WTC11 (cell line): ENCODE measurements around the gene LATS1. TPM values are rescaled to one million over a fixed set of nuclear protein-coding genes. Genes with fewer than 3 reads are reported as not detected.

ENCODE experiments used
- ATAC-seq: fragments of 200-7000 bp; cut with Tn5 transposase; 2 replicates; pipeline ENCODE4 v1.10.0; 2021; ENCODE audit warnings: mild to moderate bottlenecking, moderate library complexity
- CTCF ChIA-PET: fragments of 300-600 bp; sonication (Branson Sonifier 250); formaldehyde crosslinking; loops from one replicate; lab custom pipeline; 2021; ENCODE audit warnings: antibody characterized with exemption; lab: Charles Lee
- POLR2A ChIA-PET: fragments of 350-600 bp; sonication (Branson Sonifier 250); formaldehyde crosslinking; loops from one replicate; lab custom pipeline; 2021; ENCODE audit warnings: antibody characterized with exemption; lab: Charles Lee
- DNase-seq: peaks from one replicate; pipeline ENCODE4 v3.0.0; 2021; ENCODE audit warnings: low spot score
- H3K27ac Mint-ChIP-seq: 2 replicates; pipeline ENCODE4 v1.8.0; 2021; ENCODE audit warnings: mixed read lengths
- H3K27me3 Mint-ChIP-seq: 2 replicates; pipeline ENCODE4 v1.8.0; 2021; ENCODE audit warnings: low read depth, mild to moderate bottlenecking, moderate library complexity, mixed read lengths
- H3K36me3 Mint-ChIP-seq: 2 replicates; pipeline ENCODE4 v1.8.0; 2021; ENCODE audit warnings: mixed read lengths
- H3K4me1 Mint-ChIP-seq: 2 replicates; pipeline ENCODE4 v1.8.0; 2022; ENCODE audit warnings: mixed read lengths
- H3K4me3 Mint-ChIP-seq: 2 replicates; pipeline ENCODE4 v1.8.0; 2021; ENCODE audit warnings: mild to moderate bottlenecking, moderate library complexity, mixed read lengths
- H3K9me3 Mint-ChIP-seq: 2 replicates; pipeline ENCODE4 v1.8.0; 2021; ENCODE audit warnings: mixed read lengths
- AFF4 ChIP-seq: sonication (generic); formaldehyde crosslinking; IDR thresholded peaks from 2 replicates; pipeline ENCODE4 v1.8.1; 2023; ENCODE audit warnings: mild to moderate bottlenecking, missing genetic modification reagents, borderline replicate concordance
- ATF1 ChIP-seq: sonication (generic); formaldehyde crosslinking; IDR thresholded peaks from 2 replicates; pipeline ENCODE4 v1.8.1; 2023; ENCODE audit warnings: mild to moderate bottlenecking, moderate library complexity, missing genetic modification reagents
- CBFB ChIP-seq: sonication (generic); formaldehyde crosslinking; IDR thresholded peaks from 2 replicates; pipeline ENCODE4 v1.8.1; 2022; ENCODE audit warnings: mild to moderate bottlenecking, low read depth, missing genetic modification reagents
- CREM ChIP-seq: sonication (generic); formaldehyde crosslinking; IDR thresholded peaks from 2 replicates; pipeline ENCODE4 v1.8.1; 2022; ENCODE audit warnings: mild to moderate bottlenecking, missing genetic modification reagents, moderate library complexity
- FOXP1 ChIP-seq: sonication (generic); formaldehyde crosslinking; IDR thresholded peaks from 2 replicates; pipeline ENCODE4 v1.8.0; 2022; ENCODE audit warnings: missing genetic modification reagents, mild to moderate bottlenecking, moderate library complexity, borderline replicate concordance
- GRHL2 ChIP-seq: fragments of 250-450 bp; sonication (Bioruptor Pico); IDR thresholded peaks from 2 replicates; pipeline ENCODE4 v1.8.0; 2022; ENCODE audit warnings: mild to moderate bottlenecking, moderate library complexity; ENCODE audit not compliant: insufficient replicate concordance, severe bottlenecking
- NR1H2 ChIP-seq: sonication (generic); formaldehyde crosslinking; IDR thresholded peaks from 2 replicates; pipeline ENCODE4 v1.9.0; 2021; ENCODE audit warnings: mild to moderate bottlenecking, moderate library complexity, missing genetic modification reagents
- RORB ChIP-seq: fragments of 250-450 bp; sonication (Bioruptor Pico); IDR thresholded peaks from 2 replicates; pipeline ENCODE4 v1.9.0; 2021; ENCODE audit warnings: mild to moderate bottlenecking
- SMAD4 ChIP-seq: sonication (generic); formaldehyde crosslinking; IDR thresholded peaks from 2 replicates; pipeline ENCODE4 v1.8.0; 2022; ENCODE audit warnings: mild to moderate bottlenecking, missing genetic modification reagents
- ZNF138 ChIP-seq: sonication (generic); formaldehyde crosslinking; conservative IDR thresholded peaks from 2 replicates; pipeline ENCODE4 v1.8.1; 2022; ENCODE audit warnings: mild to moderate bottlenecking, moderate library complexity, missing genetic modification reagents
- ZNF232 ChIP-seq: sonication (generic); formaldehyde crosslinking; IDR thresholded peaks from 2 replicates; pipeline ENCODE4 v1.8.0; 2022; ENCODE audit warnings: mild to moderate bottlenecking, missing genetic modification reagents
- ZNF423 ChIP-seq: fragments of 250-450 bp; sonication (Bioruptor Pico); IDR thresholded peaks from 2 replicates; pipeline ENCODE4 v2.1.2; 2022; ENCODE audit warnings: mild to moderate bottlenecking, moderate library complexity
- total RNA-seq: library from RNA; stranded (reverse); gene quantifications from 3 replicates; pipeline ENCODE4 v1.2.3, GENCODE V29; 2021
- TF ChIP-seq, protein P1 (sequence below): sonication (generic); formaldehyde crosslinking; IDR thresholded peaks from 2 replicates; pipeline ENCODE4 v1.8.1; 2022; ENCODE audit warnings: mild to moderate bottlenecking, missing genetic modification reagents, moderate library complexity, borderline replicate concordance
- TF ChIP-seq, protein P2 (sequence below): sonication (generic); formaldehyde crosslinking; IDR thresholded peaks from 2 replicates; pipeline ENCODE4 v1.8.0; 2022; ENCODE audit warnings: missing genetic modification reagents

LATS1 gene
- total RNA-seq, 1 experiment from 2014 or later, result 24.2 TPM

- H3K27ac Mint-ChIP-seq, result no peak overlapping the region
- no peak for ATAC-seq
- H3K36me3 Mint-ChIP-seq, result peaks cover 8% of the 10 kb centered on the region
- TF ChIP-seq ZNF138 (CRISPR knock-in tag) (no peak), RORB (no peak), FOXP1 (CRISPR knock-in tag) (no peak), NR1H2 (CRISPR knock-in tag) (no peak), AFF4 (CRISPR knock-in tag) (no peak)
- TF ChIP-seq, protein P1, sequence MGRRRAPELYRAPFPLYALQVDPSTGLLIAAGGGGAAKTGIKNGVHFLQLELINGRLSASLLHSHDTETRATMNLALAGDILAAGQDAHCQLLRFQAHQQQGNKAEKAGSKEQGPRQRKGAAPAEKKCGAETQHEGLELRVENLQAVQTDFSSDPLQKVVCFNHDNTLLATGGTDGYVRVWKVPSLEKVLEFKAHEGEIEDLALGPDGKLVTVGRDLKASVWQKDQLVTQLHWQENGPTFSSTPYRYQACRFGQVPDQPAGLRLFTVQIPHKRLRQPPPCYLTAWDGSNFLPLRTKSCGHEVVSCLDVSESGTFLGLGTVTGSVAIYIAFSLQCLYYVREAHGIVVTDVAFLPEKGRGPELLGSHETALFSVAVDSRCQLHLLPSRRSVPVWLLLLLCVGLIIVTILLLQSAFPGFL (CRISPR knock-in tag), result no peak
- TF ChIP-seq, protein P2, sequence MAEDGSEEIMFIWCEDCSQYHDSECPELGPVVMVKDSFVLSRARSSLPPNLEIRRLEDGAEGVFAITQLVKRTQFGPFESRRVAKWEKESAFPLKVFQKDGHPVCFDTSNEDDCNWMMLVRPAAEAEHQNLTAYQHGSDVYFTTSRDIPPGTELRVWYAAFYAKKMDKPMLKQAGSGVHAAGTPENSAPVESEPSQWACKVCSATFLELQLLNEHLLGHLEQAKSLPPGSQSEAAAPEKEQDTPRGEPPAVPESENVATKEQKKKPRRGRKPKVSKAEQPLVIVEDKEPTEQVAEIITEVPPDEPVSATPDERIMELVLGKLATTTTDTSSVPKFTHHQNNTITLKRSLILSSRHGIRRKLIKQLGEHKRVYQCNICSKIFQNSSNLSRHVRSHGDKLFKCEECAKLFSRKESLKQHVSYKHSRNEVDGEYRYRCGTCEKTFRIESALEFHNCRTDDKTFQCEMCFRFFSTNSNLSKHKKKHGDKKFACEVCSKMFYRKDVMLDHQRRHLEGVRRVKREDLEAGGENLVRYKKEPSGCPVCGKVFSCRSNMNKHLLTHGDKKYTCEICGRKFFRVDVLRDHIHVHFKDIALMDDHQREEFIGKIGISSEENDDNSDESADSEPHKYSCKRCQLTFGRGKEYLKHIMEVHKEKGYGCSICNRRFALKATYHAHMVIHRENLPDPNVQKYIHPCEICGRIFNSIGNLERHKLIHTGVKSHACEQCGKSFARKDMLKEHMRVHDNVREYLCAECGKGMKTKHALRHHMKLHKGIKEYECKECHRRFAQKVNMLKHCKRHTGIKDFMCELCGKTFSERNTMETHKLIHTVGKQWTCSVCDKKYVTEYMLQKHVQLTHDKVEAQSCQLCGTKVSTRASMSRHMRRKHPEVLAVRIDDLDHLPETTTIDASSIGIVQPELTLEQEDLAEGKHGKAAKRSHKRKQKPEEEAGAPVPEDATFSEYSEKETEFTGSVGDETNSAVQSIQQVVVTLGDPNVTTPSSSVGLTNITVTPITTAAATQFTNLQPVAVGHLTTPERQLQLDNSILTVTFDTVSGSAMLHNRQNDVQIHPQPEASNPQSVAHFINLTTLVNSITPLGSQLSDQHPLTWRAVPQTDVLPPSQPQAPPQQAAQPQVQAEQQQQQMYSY, result no peak
- TF ChIP-seq, all 79 proteins: peak for 0
- ChIA-PET POLR2A (no interaction called here), CTCF (no interaction called here)
- Mint-ChIP-seq H3K4me1 (no peaks in the 10 kb centered on the region), H3K9me3 (no peaks in the 10 kb centered on the region), H3K4me3 (no peak overlapping the region), H3K27me3 (no peaks in the 10 kb centered on the region)
- no peak for DNase-seq
These were observed 60.5 kb downstream of the LATS1 start for GRCh38 chr6:149657441-149657840.

- Mint-ChIP-seq H3K36me3 (no peaks in the 10 kb centered on the region), H3K4me3 (no peak overlapping the region), H3K4me1 (peaks cover 5% of the 10 kb centered on the region; the same call in 1 of the 2 replicates), H3K9me3 (no peaks in the 10 kb centered on the region), H3K27me3 (no peaks in the 10 kb centered on the region), H3K27ac (no peak overlapping the region)
- ChIA-PET CTCF (interaction anchor here (0.6 kb wide), 1 partner anchor 85 kb away, joined by 3 read pairs; the partner anchor contains the start of gene GINM1), POLR2A (no interaction called here)
- no peak for ATAC-seq
- no peak for DNase-seq
- no peak for TF ChIP-seq CBFB (CRISPR knock-in tag)
- TF ChIP-seq ZNF232, result no peak
- no peak for TF ChIP-seq CREM
- no peak for TF ChIP-seq GRHL2 (CRISPR knock-in tag)
- TF ChIP-seq ATF1, result no peak
- TF ChIP-seq ZNF423 (CRISPR knock-in tag), result no peak
- no peak for TF ChIP-seq SMAD4 (CRISPR knock-in tag)
These were observed 66.8 kb downstream of the LATS1 start for GRCh38 chr6:149651056-149651455.
